Suppressor macrophage treated with lipopolysaccharide for 4 hours (primary cell): ENCODE measurements around the gene FTO.

Experiments used
- DNase-seq: peaks from one replicate; pipeline ENCODE4 v3.0.0-alpha.2; 2020

The FTO gene

DNA sequence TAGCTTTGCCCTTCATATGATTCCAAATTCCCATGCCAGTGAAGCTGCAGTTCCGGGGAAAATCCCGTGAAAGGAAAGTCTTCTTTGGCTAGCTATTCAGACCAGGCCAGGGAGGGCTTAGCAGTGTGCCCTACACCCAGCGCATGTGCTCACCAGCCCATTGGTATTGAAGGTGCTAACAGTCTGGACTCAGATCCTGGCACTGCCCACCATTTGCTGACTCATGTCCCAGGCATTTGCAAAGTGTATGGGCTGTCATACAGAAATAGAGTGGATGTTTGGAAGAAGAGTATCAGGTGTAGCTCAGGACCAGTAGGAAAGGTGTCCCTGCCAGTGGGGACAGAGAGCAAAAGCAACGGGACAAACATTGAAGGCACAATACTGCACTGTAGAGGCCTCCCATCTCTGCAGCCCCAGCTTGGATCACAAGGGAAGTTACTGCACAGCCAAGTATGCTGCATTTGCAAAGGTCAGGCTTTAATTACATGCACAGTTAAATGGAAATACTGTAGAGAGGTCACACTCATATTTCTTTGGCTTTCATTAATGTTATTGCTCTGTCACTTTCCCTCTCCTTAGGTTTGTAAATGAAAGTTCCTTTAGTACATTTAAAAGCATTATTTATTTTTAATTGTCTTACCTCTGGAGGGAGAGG, 362.6 kb downstream of the FTO start:
- no peak for DNase-seq

DNA sequence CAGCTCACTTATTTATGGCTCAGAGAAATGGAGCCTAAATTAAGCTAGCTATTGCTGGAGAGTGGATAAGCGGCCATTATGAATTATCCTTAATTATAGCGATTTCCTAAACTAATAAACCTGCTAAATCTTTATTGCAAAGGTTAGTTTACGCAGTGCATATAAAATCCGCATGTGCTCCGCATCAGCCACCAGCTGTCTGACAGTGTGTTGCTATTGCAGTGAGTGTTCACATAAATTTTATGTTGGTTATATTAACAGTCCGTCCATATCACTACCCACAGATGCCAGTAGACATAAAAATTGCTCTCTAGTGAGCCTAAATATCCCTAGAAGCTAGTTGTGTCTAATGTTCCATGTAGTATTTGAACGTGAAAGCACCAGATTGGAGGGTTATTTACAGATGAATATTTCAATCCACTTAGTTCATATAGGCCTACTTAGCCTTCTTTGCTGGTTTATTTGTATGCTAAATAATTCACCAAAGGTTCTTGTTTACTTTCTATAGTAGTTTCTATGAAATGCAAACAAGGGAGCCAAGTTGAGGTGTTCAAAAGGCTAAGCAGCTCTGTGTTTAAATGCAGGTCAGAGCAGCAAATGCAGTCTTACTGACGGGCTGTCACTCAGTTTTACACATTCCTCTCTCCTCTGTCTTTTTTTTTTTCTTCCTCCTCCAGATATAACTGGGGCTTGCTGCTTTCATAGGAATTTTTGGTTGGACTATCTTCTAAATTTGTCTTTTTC, 363.5 kb downstream of the FTO start:
- no peak for DNase-seq

GRCh38 chr16:54068212-54068611, 364.3 kb downstream of the FTO start:
- no peak for DNase-seq

- no peak for DNase-seq
Observed at GRCh38 chr16:54069601-54070239, 365.8 kb downstream of the FTO start.

GRCh38 chr16:54070789-54071343, 366.9 kb downstream of the FTO start:
- no peak for DNase-seq

DNA sequence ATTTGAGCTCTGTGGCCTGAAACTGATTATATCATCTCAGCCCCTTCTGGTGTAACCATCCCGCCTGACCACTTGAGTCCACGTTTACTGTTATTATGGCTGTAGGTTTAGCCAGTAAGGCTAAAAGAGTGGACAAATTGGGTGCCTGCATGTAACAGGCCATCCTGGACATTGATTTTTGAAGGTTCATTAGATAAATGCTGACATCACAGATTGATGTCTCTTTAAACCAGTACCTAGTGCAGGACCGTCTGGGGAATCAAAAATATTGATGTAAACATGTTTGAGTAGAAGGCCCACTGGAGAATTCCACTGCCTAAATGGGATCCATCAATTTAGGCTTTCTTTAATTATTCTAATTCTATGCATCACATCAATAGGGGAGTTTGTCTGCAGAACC, 367.6 kb downstream of the FTO start:
- DNase-seq: no peak

GRCh38 chr16:54072237-54072636, 368.3 kb downstream of the FTO start:
- no peak for DNase-seq

- no peak for DNase-seq
Observed at GRCh38 chr16:54073356-54073755, 369.4 kb downstream of the FTO start.

GRCh38 chr16:54075446-54075845, 371.5 kb downstream of the FTO start:
- no peak for DNase-seq

DNA sequence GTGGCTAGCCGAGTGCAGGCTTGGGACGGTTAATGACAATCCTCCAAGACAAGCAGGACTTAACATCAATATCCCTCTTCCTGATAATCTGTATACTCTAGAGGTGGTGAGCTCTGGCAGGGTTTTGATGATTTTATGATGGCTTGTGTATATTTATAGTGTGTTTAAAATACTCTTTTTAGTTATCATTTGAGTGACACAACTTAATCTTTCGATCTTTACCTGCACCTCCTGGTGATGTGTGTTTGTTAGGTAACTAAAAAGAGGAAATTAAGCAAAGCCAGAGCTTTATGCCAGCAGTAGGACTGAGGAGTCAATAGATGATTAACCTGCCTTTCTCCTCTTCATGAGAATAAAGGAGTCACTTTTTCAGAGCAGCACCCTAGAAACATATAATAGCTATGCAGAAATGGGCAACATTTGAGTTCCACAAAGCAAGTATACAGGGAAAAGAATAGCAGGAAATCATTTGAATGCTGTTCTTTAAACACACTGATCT, 372.1 kb downstream of the FTO start:
- no peak for DNase-seq

DNA sequence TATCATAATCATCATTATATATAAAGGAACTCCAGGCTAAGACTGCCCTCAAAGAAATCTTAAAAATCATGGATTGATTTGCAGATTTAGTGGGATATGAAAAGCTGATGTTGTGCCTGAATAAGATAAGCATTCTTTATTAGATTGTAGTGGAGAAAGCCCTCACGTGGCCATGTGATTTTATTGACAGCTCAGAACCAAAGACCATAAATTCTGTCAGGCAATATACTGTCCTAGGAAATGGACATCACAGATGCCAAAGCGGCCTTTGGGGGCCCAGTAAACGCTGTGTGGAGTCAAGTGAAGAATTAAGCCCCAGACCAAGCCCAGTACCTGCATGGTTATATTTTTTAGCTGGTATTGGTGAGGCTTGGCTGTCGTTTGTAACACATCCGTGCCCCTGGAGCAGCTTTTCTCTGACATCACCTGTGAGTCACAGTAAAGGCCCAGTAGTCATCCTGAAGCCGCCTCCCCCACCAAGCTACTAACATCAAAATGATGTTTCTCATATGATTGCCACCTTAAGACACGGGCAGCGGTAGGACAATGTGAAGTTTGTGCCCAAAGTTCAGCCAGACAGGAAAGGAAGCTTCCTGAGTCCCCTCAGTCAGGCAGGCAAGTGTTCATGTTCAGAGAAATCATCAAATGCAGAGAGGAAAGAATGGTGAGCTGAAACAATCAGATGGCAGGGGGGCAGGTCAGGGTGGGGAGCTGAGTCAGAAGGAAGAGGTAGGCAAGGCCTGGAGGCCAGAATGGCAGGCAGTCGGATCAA, 373.3 kb downstream of the FTO start:
- no peak for DNase-seq

GRCh38 chr16:54080524-54081008, 376.6 kb downstream of the FTO start:
- DNase-seq: no peak

GRCh38 chr16:54086791-54087190, 382.8 kb downstream of the FTO start:
- no peak for DNase-seq

GRCh38 chr16:54090602-54091001, 386.6 kb downstream of the FTO start:
- DNase-seq: no peak

- DNase-seq: no peak
Observed at GRCh38 chr16:54093281-54093680, 389.3 kb downstream of the FTO start.

DNA sequence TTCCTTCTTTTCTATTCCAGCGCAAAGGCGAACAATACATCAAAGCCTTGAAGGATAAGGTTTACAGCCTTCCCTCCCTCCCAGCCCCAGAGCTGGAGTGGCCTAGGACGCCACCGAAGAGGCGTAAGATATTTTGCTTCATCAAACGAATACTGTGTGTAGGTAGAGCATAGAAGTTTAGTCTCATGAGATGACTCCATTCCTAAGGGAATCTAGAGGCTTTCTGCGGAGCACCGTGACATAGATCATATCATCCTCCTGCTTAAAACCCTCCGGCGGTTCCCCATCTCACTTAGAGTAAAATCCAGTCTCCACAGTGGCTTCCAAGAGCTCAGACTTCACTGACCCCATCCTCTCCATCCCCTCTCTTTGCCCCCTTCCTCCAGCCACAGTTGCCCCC, 390.7 kb downstream of the FTO start:
- DNase-seq: no peak

DNA sequence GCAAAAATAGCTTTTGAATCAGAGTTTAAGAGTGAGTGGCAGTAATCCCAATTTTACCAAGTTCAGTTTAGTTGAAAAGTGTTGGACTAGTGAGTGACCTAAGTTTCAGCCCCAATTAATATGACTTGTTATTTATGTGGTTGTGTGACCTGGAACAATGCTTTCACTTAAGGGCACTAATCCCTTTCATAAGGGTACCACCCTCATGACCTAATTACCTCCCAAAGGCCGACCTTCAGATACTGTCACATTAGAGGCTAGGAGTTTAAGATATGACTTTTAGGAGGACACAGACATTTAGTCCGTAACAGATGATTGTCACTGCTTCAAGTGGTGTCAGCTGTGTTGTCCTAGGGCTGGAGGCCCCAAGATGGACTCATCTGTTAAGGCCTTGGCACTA, 392.7 kb downstream of the FTO start:
- DNase-seq: no peak

- DNase-seq: no peak
Observed at GRCh38 chr16:54097774-54098173, 393.8 kb downstream of the FTO start.

- no peak for DNase-seq
Observed at GRCh38 chr16:54098247-54098646, 394.3 kb downstream of the FTO start.

DNA sequence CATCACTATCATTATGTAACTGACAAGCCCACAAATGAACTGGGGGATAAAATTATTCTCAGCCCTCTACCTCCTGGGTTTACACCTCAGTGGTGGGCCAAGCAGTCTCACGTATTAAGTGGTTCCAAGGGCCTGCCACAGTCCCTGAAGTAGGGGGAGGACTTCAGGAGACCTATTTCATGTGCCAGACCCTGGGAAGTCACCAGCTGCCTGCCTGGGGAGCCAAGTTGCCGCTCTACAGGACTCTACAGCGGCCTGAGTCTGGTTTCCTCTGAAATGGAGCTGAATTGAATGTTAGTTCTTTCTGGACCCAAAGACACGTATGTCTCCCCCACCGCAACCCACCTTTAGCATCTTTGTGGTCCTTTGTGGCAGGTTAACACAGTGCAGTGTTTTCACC, 395.7 kb downstream of the FTO start:
- no peak for DNase-seq

- DNase-seq: no peak
Observed at GRCh38 chr16:54102888-54103866, 399.2 kb downstream of the FTO start.

DNA sequence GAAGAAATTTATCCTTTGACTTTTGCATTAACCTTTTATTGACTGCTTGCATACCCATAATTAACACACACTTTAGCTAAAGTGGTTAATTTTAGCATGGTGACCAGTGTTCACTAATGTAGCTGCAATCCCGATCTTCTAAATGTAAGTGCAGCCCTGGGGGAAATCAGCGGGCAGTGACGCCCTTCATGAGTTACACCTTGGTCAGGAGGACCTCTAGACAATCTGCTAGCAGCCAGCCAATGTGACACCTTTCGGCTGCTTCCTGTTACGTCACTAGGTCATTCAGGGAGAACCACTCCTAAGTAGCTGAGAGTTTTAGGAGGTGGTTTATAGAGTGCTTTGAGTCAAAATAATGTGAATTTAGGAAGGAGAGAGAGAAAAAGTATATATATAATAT, 402.1 kb downstream of the FTO start:
- no peak for DNase-seq
